OCI-LY1 (cell line): ENCODE data around the gene ACTN2.

Source experiments
- H2AFZ ChIP-seq: fragments of 200-600 bp; sonication (generic), shearing (Covaris generic); 2 replicates; pipeline ENCODE4 v1.6.0; 2014; ENCODE audit warnings: antibody characterized with exemption, mild to moderate bottlenecking, low read length
- H3F3A ChIP-seq: fragments of 200-600 bp; sonication (generic), shearing (Covaris generic); 2 replicates; pipeline ENCODE4 v1.6.0; 2014; ENCODE audit warnings: mild to moderate bottlenecking, antibody characterized with exemption, low read length, moderate library complexity; ENCODE audit not compliant: insufficient read depth
- H3K27ac ChIP-seq: fragments of 200-600 bp; sonication (generic); 2 replicates; pipeline ENCODE4 v1.5.1; 2014; ENCODE audit warnings: low read length, mixed run types, mild to moderate bottlenecking, low read depth; ENCODE audit not compliant: poor library complexity, severe bottlenecking
- H3K27me3 ChIP-seq: fragments of 200-600 bp; sonication (generic); 2 replicates; pipeline ENCODE4 v1.6.0; 2014; ENCODE audit warnings: antibody characterized with exemption, mild to moderate bottlenecking, low read length, moderate library complexity; ENCODE audit not compliant: insufficient read depth
- H3K36me3 ChIP-seq: fragments of 200-600 bp; sonication (generic); 2 replicates; pipeline ENCODE4 v1.6.1; 2014; ENCODE audit warnings: mild to moderate bottlenecking, antibody characterized with exemption, low read length, moderate library complexity, mixed read lengths; ENCODE audit not compliant: insufficient read depth
- H3K4me1 ChIP-seq: fragments of 200-600 bp; sonication (generic); 2 replicates; pipeline ENCODE4 v1.5.1; 2014; ENCODE audit warnings: mild to moderate bottlenecking, low read length, moderate library complexity; ENCODE audit not compliant: insufficient read depth, severe bottlenecking
- H3K4me2 ChIP-seq: fragments of 200-600 bp; sonication (generic), shearing (Covaris generic); 2 replicates; pipeline ENCODE4 v1.6.1; 2014; ENCODE audit warnings: low read length
- H3K4me3 ChIP-seq: fragments of 200-600 bp; sonication (generic); 2 replicates; pipeline ENCODE4 v1.5.1; 2014; ENCODE audit warnings: low read length, low read depth, mild to moderate bottlenecking, mixed read lengths; ENCODE audit not compliant: poor library complexity, severe bottlenecking
- H3K79me2 ChIP-seq: fragments of 200-600 bp; shearing (Covaris generic); 2 replicates; pipeline ENCODE4 v1.6.1; 2016; ENCODE audit warnings: mixed run types, low read length, mixed read lengths; ENCODE audit not compliant: insufficient read depth
- H3K9ac ChIP-seq: fragments of 200-600 bp; sonication (generic), shearing (Covaris generic); 2 replicates; pipeline ENCODE4 v1.6.1; 2014; ENCODE audit warnings: mild to moderate bottlenecking, low read length, mixed read lengths
- H3K9me2 ChIP-seq: fragments of 200-600 bp; sonication (generic), shearing (Covaris generic); 2 replicates; pipeline ENCODE4 v1.6.1; 2014; ENCODE audit warnings: low read depth, mild to moderate bottlenecking, low read length, mixed read lengths
- H3K9me3 ChIP-seq: fragments of 200-600 bp; shearing (Covaris generic); 2 replicates; pipeline ENCODE4 v1.6.1; 2014; ENCODE audit warnings: low read length, mixed read lengths
- H4K20me1 ChIP-seq: fragments of 200-600 bp; sonication (generic), shearing (Covaris generic); 2 replicates; pipeline ENCODE4 v1.6.0; 2016; ENCODE audit warnings: mild to moderate bottlenecking, low read length; ENCODE audit not compliant: insufficient read depth
- EZH2 ChIP-seq: fragments of 200-600 bp; sonication (generic), shearing (Covaris generic); IDR thresholded peaks from 2 replicates; pipeline ENCODE4 v1.8.0; 2017; ENCODE audit warnings: borderline replicate concordance, mixed run types, mild to moderate bottlenecking, antibody characterized with exemption, low read length, moderate library complexity, mixed read lengths
- TF ChIP-seq, protein P1 (sequence below): fragments of 200-600 bp; sonication (generic), shearing (Covaris generic); IDR thresholded peaks from 2 replicates; pipeline ENCODE4 v1.5.1; 2017; ENCODE audit warnings: mild to moderate bottlenecking, antibody characterized with exemption, low read length, moderate library complexity, mixed read lengths

ACTN2 gene

DNA sequence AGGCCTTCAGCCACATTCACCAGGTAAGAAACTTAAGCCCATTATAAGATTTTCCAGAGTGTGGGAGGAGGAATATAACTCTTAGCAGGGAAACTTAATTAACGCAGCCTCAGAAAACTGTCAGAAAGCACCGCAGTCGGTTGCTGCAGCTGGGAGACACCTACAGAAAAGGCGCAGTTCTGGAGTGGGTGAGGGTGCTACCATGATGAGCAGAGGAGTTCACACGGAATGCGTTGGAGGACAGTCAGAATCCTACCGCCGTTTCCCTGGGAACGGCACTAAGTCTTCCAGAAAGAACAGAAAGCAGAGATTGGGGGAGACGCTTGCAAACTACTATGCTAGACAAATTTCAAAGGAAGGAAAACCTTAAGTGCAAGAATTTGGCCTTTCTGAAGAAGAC, 6.4 kb downstream of the ACTN2 start:
- Histone ChIP-seq H3F3A (no peaks in the 10 kb centered on the region), H3K4me2 (no peak overlapping the region), H3K27ac (no peak overlapping the region), H2AFZ (no peak overlapping the region), H3K27me3 (no peaks in the 10 kb centered on the region), H3K36me3 (no peaks in the 10 kb centered on the region), H3K9ac (no peak overlapping the region), H3K9me3 (no peaks in the 10 kb centered on the region), H3K79me2 (no peaks in the 10 kb centered on the region), H3K4me3 (no peak overlapping the region), H3K4me1 (no peaks in the 10 kb centered on the region), H3K9me2 (no peaks in the 10 kb centered on the region), H4K20me1 (no peaks in the 10 kb centered on the region)
- no peak for TF ChIP-seq EZH2
- TF ChIP-seq, protein P1, sequence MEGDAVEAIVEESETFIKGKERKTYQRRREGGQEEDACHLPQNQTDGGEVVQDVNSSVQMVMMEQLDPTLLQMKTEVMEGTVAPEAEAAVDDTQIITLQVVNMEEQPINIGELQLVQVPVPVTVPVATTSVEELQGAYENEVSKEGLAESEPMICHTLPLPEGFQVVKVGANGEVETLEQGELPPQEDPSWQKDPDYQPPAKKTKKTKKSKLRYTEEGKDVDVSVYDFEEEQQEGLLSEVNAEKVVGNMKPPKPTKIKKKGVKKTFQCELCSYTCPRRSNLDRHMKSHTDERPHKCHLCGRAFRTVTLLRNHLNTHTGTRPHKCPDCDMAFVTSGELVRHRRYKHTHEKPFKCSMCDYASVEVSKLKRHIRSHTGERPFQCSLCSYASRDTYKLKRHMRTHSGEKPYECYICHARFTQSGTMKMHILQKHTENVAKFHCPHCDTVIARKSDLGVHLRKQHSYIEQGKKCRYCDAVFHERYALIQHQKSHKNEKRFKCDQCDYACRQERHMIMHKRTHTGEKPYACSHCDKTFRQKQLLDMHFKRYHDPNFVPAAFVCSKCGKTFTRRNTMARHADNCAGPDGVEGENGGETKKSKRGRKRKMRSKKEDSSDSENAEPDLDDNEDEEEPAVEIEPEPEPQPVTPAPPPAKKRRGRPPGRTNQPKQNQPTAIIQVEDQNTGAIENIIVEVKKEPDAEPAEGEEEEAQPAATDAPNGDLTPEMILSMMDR: no peak

DNA sequence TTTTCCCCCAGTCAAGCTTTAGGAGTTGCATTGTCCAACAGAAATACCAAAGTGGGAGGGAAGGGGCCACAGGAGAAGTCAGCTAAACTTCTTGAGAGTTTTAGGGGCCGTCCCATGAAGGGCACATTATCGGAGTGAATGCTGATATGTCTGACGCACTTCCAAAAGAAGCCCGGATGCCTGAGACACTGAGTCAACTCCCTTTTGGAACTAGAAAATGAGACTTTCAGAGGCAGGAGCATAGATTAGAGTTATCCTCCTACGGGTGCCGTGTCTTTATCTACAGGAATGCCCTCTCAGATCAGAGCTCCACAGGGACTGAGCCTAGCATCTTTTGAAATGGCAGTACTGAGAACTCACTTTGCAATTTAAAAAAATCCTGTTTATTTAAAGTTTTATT, 13.1 kb downstream of the ACTN2 start:
- Histone ChIP-seq H3K4me1 (no peaks in the 10 kb centered on the region), H3K79me2 (no peaks in the 10 kb centered on the region), H3K9me2 (no peaks in the 10 kb centered on the region), H3F3A (no peaks in the 10 kb centered on the region), H3K4me2 (no peak overlapping the region), H3K9me3 (no peaks in the 10 kb centered on the region), H2AFZ (no peak overlapping the region), H3K27me3 (no peaks in the 10 kb centered on the region), H3K27ac (no peak overlapping the region), H3K36me3 (no peaks in the 10 kb centered on the region), H4K20me1 (no peaks in the 10 kb centered on the region), H3K4me3 (no peak overlapping the region), H3K9ac (no peak overlapping the region)
- TF ChIP-seq, protein P1: no peak
- no peak for TF ChIP-seq EZH2

DNA sequence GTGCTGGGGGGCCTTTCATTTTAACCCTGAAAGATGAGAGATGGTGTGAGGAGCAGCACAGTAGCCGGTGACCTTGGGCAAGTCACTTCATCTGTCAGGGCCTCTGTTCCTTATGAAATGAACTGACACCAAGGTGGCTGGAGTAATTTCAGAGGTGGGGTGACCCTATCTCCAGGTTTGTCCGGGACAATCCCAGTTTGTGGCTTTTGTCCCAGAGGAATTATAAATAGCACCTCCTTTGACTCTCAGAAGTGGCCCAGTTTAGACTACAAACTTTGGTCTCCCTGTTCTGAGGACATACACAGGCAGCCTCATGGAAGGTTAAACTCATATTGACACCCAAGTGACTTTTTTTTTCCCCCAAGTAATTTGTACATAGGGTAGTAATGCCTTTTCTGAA, 14.6 kb downstream of the ACTN2 start:
- H3K4me1 ChIP-seq: no peaks in the 10 kb centered on the region
- no peaks in the 10 kb centered on the region for H3K27me3 ChIP-seq
- no peaks in the 10 kb centered on the region for H3K9me2 ChIP-seq
- no peaks in the 10 kb centered on the region for H3K79me2 ChIP-seq
- H3K27ac ChIP-seq: no peak overlapping the region
- no peak overlapping the region for H3K4me3 ChIP-seq
- TF ChIP-seq, protein P1: no peak
- no peak for TF ChIP-seq EZH2
- H3K36me3 ChIP-seq: no peaks in the 10 kb centered on the region
- no peaks in the 10 kb centered on the region for H3F3A ChIP-seq
- no peaks in the 10 kb centered on the region for H3K9me3 ChIP-seq
- H4K20me1 ChIP-seq: no peaks in the 10 kb centered on the region
- H3K9ac ChIP-seq: no peak overlapping the region
- H3K4me2 ChIP-seq: no peak overlapping the region
- H2AFZ ChIP-seq: no peak overlapping the region
